GM18870 (cell line): ENCODE data around the gene DISC1.

ENCODE experiments used
- ATAC-seq: cut with Tn5 transposase; IDR thresholded peaks from one replicate; pipeline ENCODE4 v1.9.1; 2021; ENCODE audit warnings: moderate library complexity; ENCODE audit not compliant: unreplicated experiment

Gene DISC1

DNA sequence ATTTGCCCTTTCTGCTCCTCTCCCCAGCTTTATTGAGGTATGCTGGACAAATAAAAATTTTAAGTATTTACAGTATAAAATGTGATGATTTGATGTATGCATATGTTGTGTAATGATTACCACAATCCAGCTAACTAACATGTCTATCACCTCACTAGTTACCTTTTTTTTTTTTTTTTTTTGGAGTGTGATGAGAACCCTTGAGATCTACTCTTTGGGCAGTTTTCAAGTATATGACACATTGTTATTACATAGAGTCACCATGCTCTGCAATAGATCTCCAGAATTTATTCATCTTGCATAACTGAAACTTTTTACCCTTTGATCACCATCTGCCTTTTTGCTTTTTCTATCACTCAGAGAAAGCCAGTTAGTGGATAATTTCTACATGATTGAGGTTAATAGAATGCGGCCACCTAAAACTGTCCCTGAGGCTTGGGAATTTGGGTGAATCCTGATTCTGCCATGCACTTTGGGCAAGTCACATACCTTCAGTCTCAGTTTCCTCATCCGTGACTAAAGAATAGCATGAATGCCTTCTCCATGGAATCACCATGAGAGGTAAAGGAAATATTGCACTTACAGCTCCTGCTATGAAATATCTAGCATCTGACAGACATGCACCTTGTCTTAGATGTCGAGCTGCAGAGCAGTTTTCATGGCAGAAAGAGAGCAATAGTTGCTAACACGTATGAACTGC, 295.2 kb downstream of the DISC1 start:
- ATAC-seq = no peak

DNA sequence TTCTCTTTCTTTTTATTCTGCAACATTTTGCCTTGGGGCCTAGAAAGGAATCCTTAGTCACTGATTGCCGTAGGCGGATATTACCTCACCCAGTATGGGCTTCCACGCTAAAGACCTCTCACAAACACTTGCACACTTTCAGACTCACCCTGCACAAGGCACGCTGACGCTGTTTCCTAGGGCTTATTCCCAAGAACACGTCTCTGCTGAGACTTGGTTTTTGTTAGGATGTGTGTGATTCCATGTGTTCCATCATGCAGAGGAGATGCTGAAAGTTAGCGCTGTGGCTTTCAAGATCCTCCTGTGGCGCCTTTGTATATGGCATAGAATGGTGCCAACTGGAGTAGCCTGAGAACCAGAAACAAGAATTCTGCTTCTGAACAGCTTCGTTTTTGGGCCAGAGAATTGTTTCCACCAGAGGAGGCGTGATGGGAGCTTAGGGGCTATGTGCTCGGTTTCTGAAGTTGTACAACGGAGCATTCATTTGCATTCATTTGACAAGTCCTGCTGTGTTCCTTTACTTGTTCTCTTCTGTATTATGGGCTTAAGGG, 297.0 kb downstream of the DISC1 start:
- no peak for ATAC-seq

DNA sequence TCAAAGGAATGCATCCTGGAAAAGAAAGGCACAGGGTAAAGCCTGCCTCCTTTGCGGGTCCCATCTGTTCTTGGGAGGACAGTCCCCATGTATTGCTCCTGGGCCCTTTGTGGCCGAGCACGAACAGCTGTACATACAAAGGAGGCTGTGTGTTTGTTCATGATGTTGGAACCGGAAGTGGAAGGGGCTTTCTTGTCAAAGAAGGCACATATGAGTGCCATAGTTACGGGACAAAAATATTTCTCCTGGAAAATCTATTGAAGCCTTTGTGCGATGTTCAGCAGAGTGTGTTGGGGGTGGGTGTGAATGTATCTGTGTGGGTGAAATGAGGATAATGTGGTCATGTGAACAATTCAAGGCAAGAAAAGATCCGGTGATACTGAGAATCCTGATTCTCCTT, 297.6 kb downstream of the DISC1 start:
- no peak for ATAC-seq

DNA sequence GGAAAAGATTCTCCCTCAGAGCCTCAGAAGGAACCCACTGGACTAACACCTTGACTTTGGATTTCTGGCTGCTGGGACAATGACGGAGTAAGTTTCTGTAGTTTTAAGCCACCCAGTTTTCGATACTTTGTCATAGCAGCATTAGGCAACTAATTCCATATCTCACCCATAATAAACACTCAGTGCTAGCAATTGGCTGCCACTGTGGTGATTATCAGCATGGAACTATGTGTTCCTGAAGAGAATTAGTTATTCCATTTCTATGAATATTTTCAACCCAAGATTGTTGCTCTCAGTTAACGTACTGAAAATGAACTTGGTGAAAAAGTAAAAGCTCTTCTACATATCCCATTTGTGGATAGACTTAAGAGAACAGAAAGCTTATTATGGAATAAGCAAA, 299.3 kb downstream of the DISC1 start:
- ATAC-seq = no peak

- no peak for ATAC-seq
Observed at GRCh38 chr1:231926340-231926739, 299.8 kb downstream of the DISC1 start.

DNA sequence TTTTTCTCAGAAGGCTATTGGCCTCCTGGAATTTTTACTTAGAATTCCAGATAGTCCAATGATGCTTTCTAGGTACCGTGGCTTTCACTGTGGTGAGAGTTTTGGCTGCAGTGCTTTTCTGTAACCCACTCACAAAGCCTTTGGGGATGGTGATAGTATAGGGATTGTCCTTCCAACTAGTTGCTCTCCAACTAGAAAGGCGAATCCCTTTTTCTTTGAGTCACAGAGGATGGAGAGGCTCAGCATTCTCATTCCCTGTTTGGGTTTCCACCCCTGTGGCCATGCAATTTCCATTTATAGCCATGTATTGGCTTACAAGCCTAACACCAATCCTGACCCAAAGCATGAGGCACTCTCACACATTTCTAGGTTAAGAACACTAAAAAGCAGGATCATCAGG, 300.3 kb downstream of the DISC1 start:
- ATAC-seq = no peak

DNA sequence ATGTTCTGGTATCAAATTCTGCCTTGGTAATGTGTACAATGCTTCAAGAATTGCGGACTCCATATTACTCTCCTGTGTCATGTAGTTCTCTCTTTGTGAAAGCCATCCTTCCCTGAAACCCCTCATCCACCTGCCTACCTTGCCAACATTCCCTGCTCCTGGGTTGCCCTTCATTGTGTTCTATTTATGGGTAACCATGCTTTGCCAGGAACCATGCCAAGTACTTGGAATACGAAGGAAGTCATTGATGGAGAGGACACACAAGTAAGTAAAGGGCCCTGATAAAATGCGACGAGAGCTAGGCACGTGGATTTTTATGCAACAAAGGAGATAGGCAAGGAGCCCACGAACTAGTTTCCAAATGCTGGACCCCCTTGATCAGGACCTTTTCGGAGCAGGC, 300.8 kb downstream of the DISC1 start:
- ATAC-seq = no peak

GRCh38 chr1:231929311-231929710, 302.7 kb downstream of the DISC1 start:
- no peak for ATAC-seq

DNA sequence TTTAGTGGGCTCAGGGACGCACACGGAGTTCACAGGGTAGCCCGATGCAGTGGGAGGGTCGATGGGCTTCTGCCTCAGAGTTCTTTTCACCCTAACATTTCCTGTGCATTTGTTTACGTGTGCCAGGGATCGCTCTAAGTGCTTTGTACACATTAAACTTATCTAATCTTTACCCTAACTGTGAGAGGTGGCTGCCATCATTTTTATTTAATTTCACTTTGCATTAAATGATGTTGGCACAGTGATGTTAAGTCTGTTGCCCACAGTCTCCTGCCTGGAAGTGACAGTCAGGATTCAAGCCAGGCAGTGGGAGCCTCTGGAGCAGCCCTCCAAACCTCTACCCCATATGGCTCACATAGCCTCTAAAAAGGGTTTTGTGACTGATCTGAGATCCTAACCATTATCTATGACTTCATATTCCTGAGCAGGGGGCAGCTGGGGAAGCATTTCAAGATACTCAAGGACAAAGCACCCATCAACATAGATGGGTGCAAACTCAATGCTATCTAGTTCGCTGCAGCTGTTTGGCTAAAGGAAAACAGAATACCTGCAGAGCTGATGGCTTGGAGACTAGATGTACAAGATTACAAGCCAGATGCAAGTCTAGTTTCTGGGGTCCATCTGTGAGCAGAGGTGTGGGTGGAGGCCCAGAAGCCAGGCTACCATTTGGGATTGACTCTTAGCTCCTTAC, 303.8 kb downstream of the DISC1 start:
- no peak for ATAC-seq

DNA sequence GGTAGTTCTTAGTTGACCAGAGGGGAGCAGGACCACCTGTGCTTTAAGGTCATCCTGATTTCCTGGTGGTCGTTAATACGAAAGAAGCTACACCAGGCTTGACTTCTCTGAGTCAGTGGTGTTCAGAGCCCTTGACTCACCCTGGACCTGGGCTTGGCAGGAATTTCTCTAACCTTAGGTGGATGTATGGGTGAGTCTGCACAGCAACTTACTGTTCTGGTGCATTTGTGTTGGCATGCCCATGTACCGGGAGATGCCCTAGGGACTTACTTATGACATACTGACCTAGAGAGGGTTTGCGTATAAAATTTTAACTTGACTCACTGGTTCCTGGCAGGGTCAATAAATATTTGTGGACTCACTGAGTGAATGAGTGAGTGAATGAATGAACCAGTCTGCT, 304.6 kb downstream of the DISC1 start:
- ATAC-seq = no peak

DNA sequence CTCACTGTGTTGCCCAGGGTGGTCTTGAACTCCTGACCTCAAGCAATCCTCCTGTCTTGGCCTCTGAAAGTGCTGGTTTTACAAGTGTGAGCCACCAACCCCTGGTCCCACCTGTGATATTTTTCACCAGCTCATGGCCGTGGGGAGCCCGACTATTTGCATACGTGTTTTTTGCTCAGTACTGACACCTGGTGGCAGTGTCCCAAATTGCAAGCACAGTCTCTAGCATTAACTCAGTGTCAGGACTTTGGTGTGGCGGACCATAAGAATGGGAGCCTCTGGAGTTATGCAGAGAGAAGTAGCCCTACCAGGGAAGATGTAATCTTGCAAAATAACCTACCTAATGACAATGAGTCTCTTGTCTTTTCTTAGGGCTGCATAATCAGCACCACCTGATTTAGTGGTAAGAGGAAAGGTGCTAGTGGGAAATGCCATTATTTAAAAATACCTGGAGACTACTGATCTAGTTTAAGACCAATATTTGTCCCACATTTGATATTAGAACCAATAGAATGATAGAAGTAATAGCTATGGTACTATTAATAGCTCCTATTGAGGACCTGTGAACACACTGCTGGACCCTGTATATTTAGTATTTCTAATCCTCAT, 305.4 kb downstream of the DISC1 start:
- ATAC-seq = no peak

DNA sequence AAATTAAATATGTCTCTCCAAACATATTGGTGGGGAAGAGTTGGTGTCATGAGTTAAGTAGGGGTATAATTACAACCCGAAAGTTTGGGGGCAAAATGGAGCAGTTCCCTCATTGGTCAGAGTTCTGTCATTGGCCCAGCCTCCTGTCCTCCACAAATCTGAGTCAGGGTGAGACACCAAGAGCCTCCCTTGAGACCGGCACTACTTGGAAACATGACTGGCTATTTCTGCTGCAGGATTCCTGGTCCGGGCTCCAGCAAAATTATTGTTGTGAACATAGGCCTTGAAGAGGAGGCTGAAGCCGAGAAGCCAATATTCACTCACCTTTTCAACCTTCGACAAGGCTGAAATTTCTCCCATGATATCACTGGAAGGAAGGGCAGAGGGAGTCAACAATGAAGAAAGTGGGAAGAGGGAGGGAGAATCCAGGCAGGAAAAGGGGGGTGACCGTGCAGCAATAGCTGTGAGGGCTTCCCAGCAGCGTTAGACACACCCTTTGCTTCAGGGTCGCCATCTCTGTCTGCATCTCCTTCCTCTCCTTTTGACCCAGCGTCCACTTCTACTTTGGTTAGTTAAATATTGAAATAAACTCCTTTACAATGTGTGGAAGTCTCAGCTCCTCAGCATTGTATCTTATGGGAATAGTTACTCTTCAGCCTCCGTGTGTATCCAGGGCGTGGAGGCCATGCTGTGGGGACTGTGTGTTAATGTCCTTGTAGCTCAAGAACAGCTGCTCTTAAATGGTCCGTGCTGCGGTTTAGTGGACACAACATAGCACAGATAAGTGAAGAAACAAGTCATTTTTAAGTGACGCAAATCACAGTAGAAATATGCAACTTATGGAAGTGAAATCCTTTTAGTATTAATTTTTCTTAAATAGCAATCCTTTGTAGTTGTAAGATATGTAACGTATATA, 307.4 kb downstream of the DISC1 start:
- ATAC-seq = no peak

DNA sequence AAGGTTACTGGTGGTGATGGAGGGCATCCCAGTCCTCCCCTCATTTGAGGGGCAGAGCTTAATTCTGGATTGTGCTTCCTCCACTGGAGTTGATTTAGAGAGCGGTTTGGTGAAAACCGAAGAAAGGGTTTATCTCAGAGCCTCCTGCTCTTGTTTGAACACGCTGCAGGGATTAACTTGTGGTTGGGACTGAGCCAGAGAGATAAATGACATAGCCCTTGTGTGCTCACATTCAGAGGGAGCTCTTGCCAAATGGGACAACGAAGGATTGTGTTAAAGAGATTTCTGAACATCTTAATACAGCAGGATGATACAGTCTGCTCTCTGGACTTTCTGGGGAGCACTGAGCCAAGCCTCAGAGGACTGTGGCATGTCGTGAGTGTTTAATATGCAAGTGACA, 308.2 kb downstream of the DISC1 start:
- ATAC-seq = no peak

DNA sequence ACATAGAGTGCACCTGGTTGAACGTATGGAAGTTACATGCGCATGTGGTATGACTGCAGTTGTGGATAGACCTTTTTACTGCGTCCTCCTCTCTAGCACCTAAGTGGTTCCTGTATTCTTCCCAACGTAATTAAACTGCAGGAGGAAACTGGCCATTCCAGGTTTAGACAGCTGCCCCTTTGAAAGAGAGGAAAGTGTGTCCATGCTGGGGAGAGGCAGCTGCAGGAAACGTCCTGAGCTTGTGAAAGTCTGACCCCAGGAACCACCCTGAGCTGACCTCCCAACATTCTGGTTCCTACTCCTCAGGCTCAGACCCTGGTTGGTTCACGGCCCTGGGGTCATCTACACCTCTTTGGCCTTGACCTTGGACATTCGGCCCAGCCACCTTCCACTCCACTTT, 309.3 kb downstream of the DISC1 start:
- ATAC-seq = no peak

- no peak for ATAC-seq
Observed at GRCh38 chr1:231936983-231937775, 310.6 kb downstream of the DISC1 start.

DNA sequence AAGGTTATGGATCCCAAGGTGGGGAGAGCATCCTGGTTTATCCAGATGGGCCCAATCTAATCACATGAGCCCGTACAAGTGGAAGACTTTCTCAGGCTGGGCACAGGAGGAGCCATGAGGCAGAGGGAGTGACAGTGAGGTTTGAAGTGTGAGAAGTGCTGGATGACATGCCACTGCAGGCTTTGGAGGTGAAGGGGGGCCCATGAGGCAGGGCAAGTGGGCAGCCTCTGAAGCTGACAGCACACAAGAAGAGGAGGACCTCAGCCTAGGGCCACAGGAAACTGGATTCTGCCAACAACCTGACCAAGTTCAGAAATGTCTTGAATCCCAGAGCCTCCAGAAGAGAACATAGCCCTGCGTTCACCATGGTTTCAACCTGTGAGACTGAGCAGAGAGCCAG, 311.6 kb downstream of the DISC1 start:
- ATAC-seq = no peak

- no peak for ATAC-seq
Observed at GRCh38 chr1:231938711-231939110, 312.1 kb downstream of the DISC1 start.

DNA sequence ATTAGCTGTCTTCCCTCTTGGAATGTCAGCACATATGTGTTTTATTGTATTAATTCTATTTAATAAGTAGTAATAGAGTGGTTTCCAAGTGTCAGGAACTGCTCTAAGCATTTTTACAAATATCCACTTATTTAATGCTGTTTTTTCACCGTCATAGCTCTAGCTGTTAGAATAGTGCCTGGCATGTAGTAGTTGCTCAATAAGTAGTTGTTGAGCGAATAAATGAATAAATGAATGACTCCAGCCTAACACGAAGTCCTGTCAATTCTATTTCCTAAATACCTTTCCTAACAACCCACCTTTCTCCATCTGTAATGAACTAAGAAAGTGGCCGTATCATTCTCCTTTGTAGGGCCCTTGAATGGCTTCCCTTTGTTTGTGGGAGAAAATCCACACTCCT, 312.5 kb downstream of the DISC1 start:
- no peak for ATAC-seq

- ATAC-seq = no peak
Observed at GRCh38 chr1:231940116-231940515, 313.5 kb downstream of the DISC1 start.

DNA sequence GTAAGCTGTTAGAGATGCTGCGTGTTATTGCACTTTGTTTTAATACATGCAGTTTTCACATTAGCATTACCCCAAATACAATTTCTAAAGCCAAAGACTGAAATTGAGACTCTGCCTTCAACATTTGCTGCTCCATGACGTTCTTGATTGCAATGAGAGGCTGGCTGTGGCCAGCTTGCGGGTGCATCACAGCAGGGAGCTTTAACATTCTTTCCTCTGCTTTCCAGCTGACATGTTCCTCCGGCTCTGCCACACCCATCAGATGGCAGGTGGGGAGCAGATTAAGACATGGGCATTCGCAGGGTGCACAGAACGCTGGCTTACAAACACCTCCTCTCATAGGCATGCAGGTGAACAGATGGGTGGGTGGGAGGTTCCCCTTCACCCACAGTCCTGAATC, 314.1 kb downstream of the DISC1 start:
- ATAC-seq = no peak
